K562 (cell line): ENCODE measurements around the gene MBNL1. TPM values are rescaled to one million over a fixed set of nuclear protein-coding genes. Genes with fewer than 3 reads are reported as not detected.

Source experiments
- BRCA1 ChIP-seq, 2 experiments: fragments of 450-650 bp in 1 of 2; sonication (generic) in 1 of 2; formaldehyde crosslinking in 1 of 2; IDR thresholded peaks; 2 replicates each; pipeline versions ENCODE4 v1.5.0 to v1.6.1; 2017 to 2020; ENCODE audit warnings: mild to moderate bottlenecking in 1 of 2, missing genetic modification reagents in 1 of 2
- CEBPB ChIP-seq: fragments of 450-650 bp; IDR thresholded peaks from 2 replicates; pipeline ENCODE4 v1.6.1; 2016; ENCODE audit warnings: missing genetic modification characterization, missing compliant biosample characterization
- LARP7 ChIP-seq: fragments of 450-650 bp; IDR thresholded peaks from 2 replicates; pipeline ENCODE4 v1.6.1; 2016
- NFIC ChIP-seq: fragments of 450-650 bp; IDR thresholded peaks from 2 replicates; pipeline ENCODE4 v1.6.1; 2017; ENCODE audit warnings: mild to moderate bottlenecking, inconsistent platforms
- SMAD1 ChIP-seq: fragments of 150-350 bp; IDR thresholded peaks from 2 replicates; pipeline ENCODE4 v1.6.1; 2014; ENCODE audit warnings: low read length, low read depth; ENCODE audit not compliant: partially characterized antibody
- STAT5A ChIP-seq: IDR thresholded peaks from 2 replicates; pipeline ENCODE4 v1.6.1; 2012; ENCODE audit warnings: low read length, inconsistent platforms, borderline replicate concordance
- ZBED1 ChIP-seq: IDR thresholded peaks from 2 replicates; pipeline ENCODE4 v1.6.1; 2014
- ZNF699 ChIP-seq: fragments of 250-450 bp; sonication (Bioruptor Pico); IDR thresholded peaks from 2 replicates; pipeline ENCODE4 v1.8.0; 2021; ENCODE audit warnings: mild to moderate bottlenecking, moderate library complexity; ENCODE audit not compliant: insufficient replicate concordance
- polyA plus RNA-seq, 8 experiments: library from polyadenylated mRNA; depleted of rRNA in 4 of 8; stranded (reverse) in 5 of 8; unstranded in 3 of 8; fragments of >200 nt; fragmentation: Nextera tagmentation in 2 of 8; fragmentation: Illumina TruSeq in 1 of 8; extraction: Ambion mirVana in 2 of 8; extraction: Trizol in 1 of 8; gene quantifications; 2 replicates each; pipeline versions ENCODE4 v1.2.1 to v1.2.3, GENCODE V29; 2011 to 2014; ENCODE audit warnings: inconsistent platforms in 1 of 8, missing spikeins in 1 of 8
- total RNA-seq, 7 experiments: library from RNA; depleted of rRNA in 6 of 7; stranded (reverse); fragments of >200 nt in 6 of 7; fragmentation: Illumina TruSeq in 2 of 7; extraction: Trizol in 2 of 7; gene quantifications; 2 replicates each; pipeline versions ENCODE4 v1.2.1 to v1.2.3, GENCODE V29; 2011 to 2021; ENCODE audit warnings: low replicate concordance in 1 of 7
- TF ChIP-seq, protein P1 (sequence below): sonication (generic); formaldehyde crosslinking; IDR thresholded peaks from 2 replicates; pipeline ENCODE4 v1.8.1; 2023; ENCODE audit warnings: mild to moderate bottlenecking, missing genetic modification reagents, moderate library complexity
- TF ChIP-seq, protein P2 (sequence below): fragments of 150-350 bp; IDR thresholded peaks from 2 replicates; pipeline ENCODE4 v1.6.1; 2014; ENCODE audit warnings: low read depth, mild to moderate bottlenecking, low read length, borderline replicate concordance
- TF ChIP-seq, protein P3 (sequence below): IDR thresholded peaks from 2 replicates; pipeline ENCODE4 v1.6.1; 2011; ENCODE audit warnings: borderline replicate concordance, low read depth, mild to moderate bottlenecking, moderate library complexity, low read length; ENCODE audit not compliant: insufficient read depth, poor library complexity, severe bottlenecking

MBNL1 gene
- total and polyA plus RNA-seq, 9 of the 15 experiments (the other 6 are each of a cell fraction or from before 2014, with no cell fraction given) = 70.3 to 243 (median 220) TPM

DNA sequence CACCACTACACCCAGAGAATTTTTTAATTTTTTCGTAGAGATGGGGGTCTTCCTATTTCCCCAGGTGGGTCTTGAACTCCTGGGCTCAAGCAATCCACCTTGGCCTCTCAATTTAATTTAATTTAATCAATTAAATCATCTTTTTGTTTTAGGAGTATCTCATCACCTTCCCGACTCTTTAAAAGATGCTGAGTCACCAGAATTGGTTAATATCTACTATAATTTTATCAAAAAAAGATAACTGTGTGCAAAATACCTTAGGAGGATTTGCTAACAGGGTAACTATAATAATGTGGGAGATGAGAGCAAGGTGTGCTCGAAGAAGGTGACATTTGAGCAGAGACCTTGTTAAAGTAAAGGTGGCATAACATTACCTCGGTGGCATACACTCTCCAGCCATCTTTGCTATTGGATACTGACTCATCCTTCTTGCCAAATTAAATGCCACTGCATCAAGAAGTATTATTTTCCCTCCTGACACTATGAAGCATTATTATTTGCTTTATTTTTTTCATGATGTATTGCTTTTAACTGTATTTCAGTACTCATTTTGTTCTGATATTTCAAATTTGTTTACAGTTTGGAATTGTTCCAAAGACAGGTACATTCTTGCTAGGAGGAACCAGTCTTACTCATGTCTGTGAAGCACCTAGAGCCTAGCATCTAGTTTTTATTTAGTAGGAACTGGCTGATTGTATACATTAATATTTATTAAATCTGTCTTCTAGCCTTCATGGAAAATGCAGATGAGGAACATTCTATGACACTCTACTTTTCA, 200.7 kb downstream of the MBNL1 start (continued):
- TF ChIP-seq, protein P1, sequence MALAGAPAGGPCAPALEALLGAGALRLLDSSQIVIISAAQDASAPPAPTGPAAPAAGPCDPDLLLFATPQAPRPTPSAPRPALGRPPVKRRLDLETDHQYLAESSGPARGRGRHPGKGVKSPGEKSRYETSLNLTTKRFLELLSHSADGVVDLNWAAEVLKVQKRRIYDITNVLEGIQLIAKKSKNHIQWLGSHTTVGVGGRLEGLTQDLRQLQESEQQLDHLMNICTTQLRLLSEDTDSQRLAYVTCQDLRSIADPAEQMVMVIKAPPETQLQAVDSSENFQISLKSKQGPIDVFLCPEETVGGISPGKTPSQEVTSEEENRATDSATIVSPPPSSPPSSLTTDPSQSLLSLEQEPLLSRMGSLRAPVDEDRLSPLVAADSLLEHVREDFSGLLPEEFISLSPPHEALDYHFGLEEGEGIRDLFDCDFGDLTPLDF (CRISPR knock-in tag) = no peak
- TF ChIP-seq STAT5A = no peak
- TF ChIP-seq ZNF699 (CRISPR knock-in tag) = no peak
- peak; percentile 21; the same call in 1 of the 2 replicates for TF ChIP-seq NFIC
- TF ChIP-seq BRCA1 (IDR thresholded peaks at IDR 0.05) = no peak
- TF ChIP-seq BRCA1 (CRISPR knock-in tag; IDR thresholded peaks at IDR 0.05) = no peak
- no peak for TF ChIP-seq LARP7
- TF ChIP-seq ZBED1 = no peak
- TF ChIP-seq CEBPB (tag) = no peak
- TF ChIP-seq, protein P2, sequence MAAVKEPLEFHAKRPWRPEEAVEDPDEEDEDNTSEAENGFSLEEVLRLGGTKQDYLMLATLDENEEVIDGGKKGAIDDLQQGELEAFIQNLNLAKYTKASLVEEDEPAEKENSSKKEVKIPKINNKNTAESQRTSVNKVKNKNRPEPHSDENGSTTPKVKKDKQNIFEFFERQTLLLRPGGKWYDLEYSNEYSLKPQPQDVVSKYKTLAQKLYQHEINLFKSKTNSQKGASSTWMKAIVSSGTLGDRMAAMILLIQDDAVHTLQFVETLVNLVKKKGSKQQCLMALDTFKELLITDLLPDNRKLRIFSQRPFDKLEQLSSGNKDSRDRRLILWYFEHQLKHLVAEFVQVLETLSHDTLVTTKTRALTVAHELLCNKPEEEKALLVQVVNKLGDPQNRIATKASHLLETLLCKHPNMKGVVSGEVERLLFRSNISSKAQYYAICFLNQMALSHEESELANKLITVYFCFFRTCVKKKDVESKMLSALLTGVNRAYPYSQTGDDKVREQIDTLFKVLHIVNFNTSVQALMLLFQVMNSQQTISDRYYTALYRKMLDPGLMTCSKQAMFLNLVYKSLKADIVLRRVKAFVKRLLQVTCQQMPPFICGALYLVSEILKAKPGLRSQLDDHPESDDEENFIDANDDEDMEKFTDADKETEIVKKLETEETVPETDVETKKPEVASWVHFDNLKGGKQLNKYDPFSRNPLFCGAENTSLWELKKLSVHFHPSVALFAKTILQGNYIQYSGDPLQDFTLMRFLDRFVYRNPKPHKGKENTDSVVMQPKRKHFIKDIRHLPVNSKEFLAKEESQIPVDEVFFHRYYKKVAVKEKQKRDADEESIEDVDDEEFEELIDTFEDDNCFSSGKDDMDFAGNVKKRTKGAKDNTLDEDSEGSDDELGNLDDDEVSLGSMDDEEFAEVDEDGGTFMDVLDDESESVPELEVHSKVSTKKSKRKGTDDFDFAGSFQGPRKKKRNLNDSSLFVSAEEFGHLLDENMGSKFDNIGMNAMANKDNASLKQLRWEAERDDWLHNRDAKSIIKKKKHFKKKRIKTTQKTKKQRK = no peak
- TF ChIP-seq, protein P3, sequence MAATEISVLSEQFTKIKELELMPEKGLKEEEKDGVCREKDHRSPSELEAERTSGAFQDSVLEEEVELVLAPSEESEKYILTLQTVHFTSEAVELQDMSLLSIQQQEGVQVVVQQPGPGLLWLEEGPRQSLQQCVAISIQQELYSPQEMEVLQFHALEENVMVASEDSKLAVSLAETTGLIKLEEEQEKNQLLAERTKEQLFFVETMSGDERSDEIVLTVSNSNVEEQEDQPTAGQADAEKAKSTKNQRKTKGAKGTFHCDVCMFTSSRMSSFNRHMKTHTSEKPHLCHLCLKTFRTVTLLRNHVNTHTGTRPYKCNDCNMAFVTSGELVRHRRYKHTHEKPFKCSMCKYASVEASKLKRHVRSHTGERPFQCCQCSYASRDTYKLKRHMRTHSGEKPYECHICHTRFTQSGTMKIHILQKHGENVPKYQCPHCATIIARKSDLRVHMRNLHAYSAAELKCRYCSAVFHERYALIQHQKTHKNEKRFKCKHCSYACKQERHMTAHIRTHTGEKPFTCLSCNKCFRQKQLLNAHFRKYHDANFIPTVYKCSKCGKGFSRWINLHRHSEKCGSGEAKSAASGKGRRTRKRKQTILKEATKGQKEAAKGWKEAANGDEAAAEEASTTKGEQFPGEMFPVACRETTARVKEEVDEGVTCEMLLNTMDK = no peak
- no peak for TF ChIP-seq SMAD1
- TF ChIP-seq, all 486 proteins: peak for 9
